ENCODE data around the gene STX8. TPM values are rescaled to one million over a fixed set of nuclear protein-coding genes. Genes with fewer than 3 reads are reported as not detected.

Gene STX8
- total and polyA plus RNA-seq, 4 donors = 14.7 to 39.5 (median 28.7) TPM

DNA sequence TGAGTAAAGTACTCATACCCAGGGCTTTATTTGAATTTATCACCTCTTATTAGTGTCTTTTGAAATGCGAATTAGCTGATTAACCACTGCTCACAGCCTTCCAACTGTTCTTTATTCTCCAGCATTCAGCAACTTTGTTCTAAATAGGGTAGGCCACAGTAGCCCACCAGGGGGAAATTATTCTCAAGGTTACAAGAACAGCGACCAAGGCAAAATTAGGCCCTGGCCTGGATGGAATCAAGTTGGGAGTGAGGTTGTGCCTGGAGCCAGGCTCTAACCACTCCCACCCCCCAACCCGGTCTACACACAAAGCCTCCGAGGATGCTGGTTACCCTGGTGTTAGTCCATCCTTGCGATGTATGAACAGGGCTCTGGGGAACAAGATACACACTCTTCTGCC is 245.5 kb downstream of the STX8 start:
- no peak for TF ChIP-seq HNF4G (IDR thresholded peaks at IDR 0.05)
- TF ChIP-seq NR2F2 (IDR thresholded peaks at IDR 0.05) = no peak
- no peak for TF ChIP-seq SP1 (IDR thresholded peaks at IDR 0.05)
- TF ChIP-seq JUND (IDR thresholded peaks at IDR 0.05) = no peak
- TF ChIP-seq, protein P1, sequence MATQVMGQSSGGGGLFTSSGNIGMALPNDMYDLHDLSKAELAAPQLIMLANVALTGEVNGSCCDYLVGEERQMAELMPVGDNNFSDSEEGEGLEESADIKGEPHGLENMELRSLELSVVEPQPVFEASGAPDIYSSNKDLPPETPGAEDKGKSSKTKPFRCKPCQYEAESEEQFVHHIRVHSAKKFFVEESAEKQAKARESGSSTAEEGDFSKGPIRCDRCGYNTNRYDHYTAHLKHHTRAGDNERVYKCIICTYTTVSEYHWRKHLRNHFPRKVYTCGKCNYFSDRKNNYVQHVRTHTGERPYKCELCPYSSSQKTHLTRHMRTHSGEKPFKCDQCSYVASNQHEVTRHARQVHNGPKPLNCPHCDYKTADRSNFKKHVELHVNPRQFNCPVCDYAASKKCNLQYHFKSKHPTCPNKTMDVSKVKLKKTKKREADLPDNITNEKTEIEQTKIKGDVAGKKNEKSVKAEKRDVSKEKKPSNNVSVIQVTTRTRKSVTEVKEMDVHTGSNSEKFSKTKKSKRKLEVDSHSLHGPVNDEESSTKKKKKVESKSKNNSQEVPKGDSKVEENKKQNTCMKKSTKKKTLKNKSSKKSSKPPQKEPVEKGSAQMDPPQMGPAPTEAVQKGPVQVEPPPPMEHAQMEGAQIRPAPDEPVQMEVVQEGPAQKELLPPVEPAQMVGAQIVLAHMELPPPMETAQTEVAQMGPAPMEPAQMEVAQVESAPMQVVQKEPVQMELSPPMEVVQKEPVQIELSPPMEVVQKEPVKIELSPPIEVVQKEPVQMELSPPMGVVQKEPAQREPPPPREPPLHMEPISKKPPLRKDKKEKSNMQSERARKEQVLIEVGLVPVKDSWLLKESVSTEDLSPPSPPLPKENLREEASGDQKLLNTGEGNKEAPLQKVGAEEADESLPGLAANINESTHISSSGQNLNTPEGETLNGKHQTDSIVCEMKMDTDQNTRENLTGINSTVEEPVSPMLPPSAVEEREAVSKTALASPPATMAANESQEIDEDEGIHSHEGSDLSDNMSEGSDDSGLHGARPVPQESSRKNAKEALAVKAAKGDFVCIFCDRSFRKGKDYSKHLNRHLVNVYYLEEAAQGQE (IDR thresholded peaks at IDR 0.05) = no peak
- TF ChIP-seq, protein P2, sequence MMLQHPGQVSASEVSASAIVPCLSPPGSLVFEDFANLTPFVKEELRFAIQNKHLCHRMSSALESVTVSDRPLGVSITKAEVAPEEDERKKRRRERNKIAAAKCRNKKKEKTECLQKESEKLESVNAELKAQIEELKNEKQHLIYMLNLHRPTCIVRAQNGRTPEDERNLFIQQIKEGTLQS (IDR thresholded peaks at IDR 0.05) = no peak
- TF ChIP-seq RXRA (IDR thresholded peaks at IDR 0.05) = no peak
- TF ChIP-seq FOXA1 (IDR thresholded peaks at IDR 0.05) = no peak
- no peak for TF ChIP-seq GABPA (IDR thresholded peaks at IDR 0.05 in 1 of 2, conservative IDR thresholded peaks at IDR 0.05 in 1 of 2)
- no peak for TF ChIP-seq HNF4A (conservative IDR thresholded peaks at IDR 0.05)
- no peak for TF ChIP-seq TAF1 (conservative IDR thresholded peaks at IDR 0.05)
- no peak for TF ChIP-seq FOXA2 (IDR thresholded peaks at IDR 0.05)
- TF ChIP-seq EGR1 (IDR thresholded peaks at IDR 0.05; ENCODE audit: low read depth in 2 of 2) = no peak
- TF ChIP-seq, protein P3, sequence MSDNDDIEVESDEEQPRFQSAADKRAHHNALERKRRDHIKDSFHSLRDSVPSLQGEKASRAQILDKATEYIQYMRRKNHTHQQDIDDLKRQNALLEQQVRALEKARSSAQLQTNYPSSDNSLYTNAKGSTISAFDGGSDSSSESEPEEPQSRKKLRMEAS (IDR thresholded peaks at IDR 0.05) = no peak
- TF ChIP-seq RAD21 (IDR thresholded peaks at IDR 0.05) = no peak
- TF ChIP-seq, protein P4, sequence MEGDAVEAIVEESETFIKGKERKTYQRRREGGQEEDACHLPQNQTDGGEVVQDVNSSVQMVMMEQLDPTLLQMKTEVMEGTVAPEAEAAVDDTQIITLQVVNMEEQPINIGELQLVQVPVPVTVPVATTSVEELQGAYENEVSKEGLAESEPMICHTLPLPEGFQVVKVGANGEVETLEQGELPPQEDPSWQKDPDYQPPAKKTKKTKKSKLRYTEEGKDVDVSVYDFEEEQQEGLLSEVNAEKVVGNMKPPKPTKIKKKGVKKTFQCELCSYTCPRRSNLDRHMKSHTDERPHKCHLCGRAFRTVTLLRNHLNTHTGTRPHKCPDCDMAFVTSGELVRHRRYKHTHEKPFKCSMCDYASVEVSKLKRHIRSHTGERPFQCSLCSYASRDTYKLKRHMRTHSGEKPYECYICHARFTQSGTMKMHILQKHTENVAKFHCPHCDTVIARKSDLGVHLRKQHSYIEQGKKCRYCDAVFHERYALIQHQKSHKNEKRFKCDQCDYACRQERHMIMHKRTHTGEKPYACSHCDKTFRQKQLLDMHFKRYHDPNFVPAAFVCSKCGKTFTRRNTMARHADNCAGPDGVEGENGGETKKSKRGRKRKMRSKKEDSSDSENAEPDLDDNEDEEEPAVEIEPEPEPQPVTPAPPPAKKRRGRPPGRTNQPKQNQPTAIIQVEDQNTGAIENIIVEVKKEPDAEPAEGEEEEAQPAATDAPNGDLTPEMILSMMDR (IDR thresholded peaks at IDR 0.05; ENCODE audit: low read depth, low read length, missing input control) = no peak
- TF ChIP-seq YY1 (IDR thresholded peaks at IDR 0.05) = no peak
- TF ChIP-seq, protein P5, sequence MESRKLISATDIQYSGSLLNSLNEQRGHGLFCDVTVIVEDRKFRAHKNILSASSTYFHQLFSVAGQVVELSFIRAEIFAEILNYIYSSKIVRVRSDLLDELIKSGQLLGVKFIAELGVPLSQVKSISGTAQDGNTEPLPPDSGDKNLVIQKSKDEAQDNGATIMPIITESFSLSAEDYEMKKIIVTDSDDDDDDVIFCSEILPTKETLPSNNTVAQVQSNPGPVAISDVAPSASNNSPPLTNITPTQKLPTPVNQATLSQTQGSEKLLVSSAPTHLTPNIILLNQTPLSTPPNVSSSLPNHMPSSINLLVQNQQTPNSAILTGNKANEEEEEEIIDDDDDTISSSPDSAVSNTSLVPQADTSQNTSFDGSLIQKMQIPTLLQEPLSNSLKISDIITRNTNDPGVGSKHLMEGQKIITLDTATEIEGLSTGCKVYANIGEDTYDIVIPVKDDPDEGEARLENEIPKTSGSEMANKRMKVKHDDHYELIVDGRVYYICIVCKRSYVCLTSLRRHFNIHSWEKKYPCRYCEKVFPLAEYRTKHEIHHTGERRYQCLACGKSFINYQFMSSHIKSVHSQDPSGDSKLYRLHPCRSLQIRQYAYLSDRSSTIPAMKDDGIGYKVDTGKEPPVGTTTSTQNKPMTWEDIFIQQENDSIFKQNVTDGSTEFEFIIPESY (IDR thresholded peaks at IDR 0.05) = no peak
- Histone ChIP-seq H3K4me1 (ENCODE audit: control insufficient read depth in 4 of 4, insufficient read depth in 4 of 4, low read length in 3 of 4) (peaks cover 0 to 3% (median 1%) of the 10 kb centered on the region in 4 donors), H3K27me3 (ENCODE audit: control insufficient read depth in 4 of 4, insufficient read depth in 4 of 4, low read length in 3 of 4) (no peaks in the 10 kb centered on the region), H3K27ac (ENCODE audit: low read depth in 1 of 2, low read length in 2 of 2) (no peak overlapping the region), H3K9me3 (ENCODE audit: control insufficient read depth in 4 of 4, low read length in 3 of 4) (peaks cover 0 to 7% (median under 1%) of the 10 kb centered on the region in 4 donors), H3K9ac (ENCODE audit: low read depth in 1 of 2, low read length in 2 of 2) (no peak overlapping the region), H3K36me3 (ENCODE audit: control insufficient read depth in 4 of 4, insufficient read depth in 3 of 4, low read depth in 1 of 4, low read length in 3 of 4) (no peaks in the 10 kb centered on the region), H3K4me3 (ENCODE audit: low read depth in 1 of 3, low read length in 3 of 3) (no peak overlapping the region)
- no peak for DNase-seq (ENCODE audit: low spot score)
- 95% methylated on average over 5 of the region's 5 CpGs for WGBS

All from liver (tissue), 9 donors.